Keratinocyte (primary cell): Measurements from ENCODE around the gene PAOX. TPM values are rescaled to one million over a fixed set of nuclear protein-coding genes. Genes with fewer than 3 reads are reported as not detected.

Experiments used
- DNase-seq: peaks from one replicate; pipeline ENCODE4 v3.0.0-alpha.2; 2011; ENCODE audit warnings: low read depth, missing footprints, low spot score
- FAIRE-seq: peaks from 2 replicates; lab custom pipeline; 2011; peaks lifted over from hg19 to GRCh38; lab: Jason Lieb, UNC
- H2AFZ ChIP-seq: 2 replicates; pipeline ENCODE4 v1.6.0; 2012; ENCODE audit warnings: low read length, control low read depth, inconsistent platforms; ENCODE audit not compliant: control insufficient read depth
- H3K27ac ChIP-seq: 2 replicates; pipeline ENCODE4 v1.5.1; 2011; ENCODE audit warnings: low read length; ENCODE audit not compliant: control insufficient read depth, insufficient read depth
- H3K27me3 ChIP-seq: 3 replicates; pipeline ENCODE4 v1.6.0; 2011; ENCODE audit warnings: low read length; ENCODE audit not compliant: control insufficient read depth, insufficient read depth; ENCODE audit errors: extremely low read depth
- H3K36me3 ChIP-seq, 2 experiments: 2 replicates in 1 of 2; 3 replicates in 1 of 2; pipeline ENCODE4 v1.5.1; 2011; ENCODE audit warnings: low read length in 2 of 2, mild to moderate bottlenecking in 1 of 2; ENCODE audit not compliant: control insufficient read depth in 2 of 2, insufficient read depth in 2 of 2; ENCODE audit errors: extremely low read depth in 1 of 2
- H3K4me1 ChIP-seq: 3 replicates; pipeline ENCODE4 v1.5.1; 2011; ENCODE audit warnings: low read length; ENCODE audit not compliant: control insufficient read depth, insufficient read depth; ENCODE audit errors: extremely low read depth
- H3K4me2 ChIP-seq: 3 replicates; pipeline ENCODE4 v1.6.0; 2011; ENCODE audit warnings: low read depth, low read length; ENCODE audit not compliant: control insufficient read depth, insufficient read depth; ENCODE audit errors: extremely low read depth
- H3K4me3 ChIP-seq, 3 experiments: fragments of 200-600 bp in 1 of 3; sonication (generic) in 1 of 3; 2 replicates in 2 of 3; 3 replicates in 1 of 3; pipeline ENCODE4 v1.5.1; 2011 to 2016; ENCODE audit warnings: low read length in 3 of 3, mild to moderate bottlenecking in 3 of 3, control low read depth in 2 of 3, inconsistent platforms in 1 of 3, low read depth in 1 of 3, mixed read lengths in 1 of 3, mixed run types in 1 of 3, moderate library complexity in 1 of 3; ENCODE audit not compliant: control insufficient read depth in 2 of 3, insufficient read depth in 2 of 3; ENCODE audit errors: extremely low read depth in 1 of 3
- H3K79me2 ChIP-seq: 2 replicates; pipeline ENCODE4 v1.6.0; 2012; ENCODE audit warnings: low read length; ENCODE audit not compliant: control insufficient read depth, insufficient read depth
- H3K9ac ChIP-seq: 3 replicates; pipeline ENCODE4 v1.6.0; 2011; ENCODE audit warnings: low read length; ENCODE audit not compliant: control insufficient read depth, insufficient read depth; ENCODE audit errors: extremely low read depth
- H3K9me1 ChIP-seq: 3 replicates; pipeline ENCODE4 v1.6.0; 2011; ENCODE audit warnings: low read length; ENCODE audit not compliant: control insufficient read depth, insufficient read depth; ENCODE audit errors: extremely low read depth
- H3K9me3 ChIP-seq: 2 replicates; pipeline ENCODE4 v1.5.1; 2012; ENCODE audit warnings: low read depth, low read length; ENCODE audit not compliant: control insufficient read depth
- H4K20me1 ChIP-seq: 3 replicates; pipeline ENCODE4 v1.6.0; 2011; ENCODE audit warnings: low read length; ENCODE audit not compliant: control insufficient read depth, insufficient read depth; ENCODE audit errors: extremely low read depth
- CTCF ChIP-seq, 3 experiments: IDR thresholded peaks in 1 of 3; conservative IDR thresholded peaks in 1 of 3; optimal IDR thresholded peaks in 1 of 3; 2 replicates in 2 of 3; 3 replicates in 1 of 3; pipeline versions ENCODE3 to v1.5.1; 2011; ENCODE audit warnings: low read length in 3 of 3, mild to moderate bottlenecking in 3 of 3, moderate library complexity in 2 of 3, control low read depth in 1 of 3, inconsistent platforms in 1 of 3; ENCODE audit not compliant: insufficient read depth in 2 of 3; ENCODE audit errors: extremely low read depth in 1 of 3
- EZH2 ChIP-seq: IDR thresholded peaks from one replicate; pipeline ENCODE4 v1.6.1; 2012; ENCODE audit warnings: inconsistent platforms, mild to moderate bottlenecking, low read length, moderate library complexity
- dilution Hi-C: fragments of 300-500 bp; cut with MboI; formaldehyde crosslinking; loops from one replicate; pipeline ENCODE4 v1.7.0; 2020; ENCODE audit warnings: low sequenced_read_pairs; ENCODE audit not compliant: extremely low pct_ligation_motif_present
- polyA plus RNA-seq, 5 experiments: library from polyadenylated mRNA; depleted of rRNA in 3 of 5; stranded (reverse) in 3 of 5; stranded (forward) in 1 of 5; unstranded in 1 of 5; fragments of >200 nt; gene quantifications; 1 replicate in 1 of 5; 2 replicates in 3 of 5; 3 replicates in 1 of 5; pipeline versions ENCODE4 v1.2.1 to v1.2.3, GENCODE V29; 2011 to 2012; ENCODE audit warnings: missing spikeins in 2 of 5, low read depth in 1 of 5, low replicate concordance in 1 of 5

PAOX gene
- polyA plus RNA-seq, 1 donor (not counting 4 experiments of a cell fraction or from before 2014, with no cell fraction given) = 2.6 TPM

GRCh38 chr10:133396035-133396624 is 17.1 kb downstream of the PAOX start:
- peaks cover 21 to 33% of the 10 kb centered on the region in 2 experiments for H3K36me3 ChIP-seq
- no peak overlapping the region for H3K27ac ChIP-seq
- H4K20me1 ChIP-seq = no peaks in the 10 kb centered on the region
- H2AFZ ChIP-seq = no peak overlapping the region
- no peaks in the 10 kb centered on the region for H3K9me1 ChIP-seq
- no peak overlapping the region for H3K4me2 ChIP-seq
- H3K79me2 ChIP-seq = peaks cover 46% of the 10 kb centered on the region
- no peak for TF ChIP-seq EZH2
- TF ChIP-seq CTCF (optimal IDR thresholded peaks at IDR 0.05 in 1 of 3, IDR thresholded peaks at IDR 0.05 in 1 of 3, conservative IDR thresholded peaks at IDR 0.05 in 1 of 3; ENCODE audit: extremely low read depth in 1 of 3, insufficient read depth in 2 of 3, low read length in 3 of 3) = no peak
- DNase-seq (no peak), FAIRE-seq (no peak)
- no peak overlapping the region for H3K9ac ChIP-seq
- H3K27me3 ChIP-seq = no peaks in the 10 kb centered on the region
- H3K4me3 ChIP-seq = no peak overlapping the region
- no peaks in the 10 kb centered on the region for H3K9me3 ChIP-seq
- dilution Hi-C loops = no loop called here
- H3K4me1 ChIP-seq = peaks cover 10% of the 10 kb centered on the region

GRCh38 chr10:133397938-133398337 is 18.9 kb downstream of the PAOX start:
- H3K79me2 ChIP-seq = peaks cover 46% of the 10 kb centered on the region
- no peak overlapping the region for H3K4me3 ChIP-seq
- no peak overlapping the region for H3K4me2 ChIP-seq
- no peak overlapping the region for H2AFZ ChIP-seq
- H3K27ac ChIP-seq = no peak overlapping the region
- H3K9me1 ChIP-seq = no peaks in the 10 kb centered on the region
- FAIRE-seq (no peak), DNase-seq (no peak)
- TF ChIP-seq CTCF (optimal IDR thresholded peaks at IDR 0.05 in 1 of 3, IDR thresholded peaks at IDR 0.05 in 1 of 3, conservative IDR thresholded peaks at IDR 0.05 in 1 of 3; ENCODE audit: extremely low read depth in 1 of 3, insufficient read depth in 2 of 3, low read length in 3 of 3) (no peak), EZH2 (no peak)
- H4K20me1 ChIP-seq = no peaks in the 10 kb centered on the region
- H3K9me3 ChIP-seq = no peaks in the 10 kb centered on the region
- dilution Hi-C loops = no loop called here
- peaks cover 10% of the 10 kb centered on the region for H3K4me1 ChIP-seq
- H3K9ac ChIP-seq = no peak overlapping the region
- peaks cover 31 to 33% of the 10 kb centered on the region in 2 experiments for H3K36me3 ChIP-seq
- H3K27me3 ChIP-seq = no peaks in the 10 kb centered on the region
